CD4-positive, alpha-beta T cell treated with Interleukin-4 for 4 hours (primary cell): ENCODE data around the gene IQGAP3.

Source experiments
- DNase-seq: peaks from one replicate; pipeline ENCODE4 v3.0.0-alpha.2; 2020

IQGAP3 gene

DNA sequence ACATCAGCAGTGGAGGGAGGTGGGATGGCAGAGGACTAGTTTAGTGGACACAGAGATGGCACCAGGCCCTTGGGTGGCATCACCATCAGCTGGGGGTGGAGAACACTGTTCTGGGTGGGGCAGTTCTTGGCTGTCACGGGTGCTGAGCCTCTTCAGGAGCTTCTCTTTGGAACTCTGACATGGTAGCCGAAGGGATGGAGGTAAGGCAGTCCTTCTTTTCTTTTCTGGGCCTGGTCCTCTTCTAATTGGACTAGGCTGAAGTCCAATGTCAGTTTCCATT lies 63.5 kb downstream of the IQGAP3 start:
- no peak for DNase-seq

DNA sequence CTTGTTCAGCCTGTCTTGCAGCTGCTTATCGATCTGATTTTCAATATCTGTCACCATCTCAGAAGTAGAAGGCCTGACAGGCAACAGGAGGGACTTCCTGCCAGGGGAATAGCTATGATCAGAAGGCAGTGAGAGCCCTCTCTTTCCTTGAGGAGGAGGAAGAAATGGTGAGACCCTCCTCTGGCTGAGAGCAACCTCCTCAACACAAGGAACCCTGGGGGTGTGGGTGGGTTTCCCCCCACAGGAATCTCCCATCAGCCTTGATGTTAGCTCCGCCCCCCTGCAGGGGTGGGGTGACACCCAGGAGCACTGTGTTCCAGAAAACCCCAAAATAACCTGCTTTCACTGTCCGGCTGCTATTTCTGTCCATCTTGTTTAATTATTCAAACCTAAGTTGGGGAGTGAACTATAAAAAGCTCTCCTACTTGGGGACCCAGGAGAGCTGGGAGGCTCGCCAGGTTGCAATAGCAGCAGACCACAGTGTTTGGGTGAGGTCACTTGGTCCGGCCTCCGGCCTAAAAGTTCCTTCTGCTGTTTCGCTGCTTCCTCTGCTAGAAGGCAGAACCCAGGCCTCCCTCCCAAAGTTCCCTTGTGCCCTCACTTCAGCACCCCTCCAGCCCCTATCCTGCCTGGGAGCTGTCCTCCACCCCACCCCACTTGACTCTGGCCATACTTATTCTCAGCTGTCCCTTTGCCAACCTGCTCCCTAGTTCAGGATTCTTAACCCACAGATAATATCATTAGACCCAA lies 64.0 kb downstream of the IQGAP3 start:
- DNase-seq = no peak

DNA sequence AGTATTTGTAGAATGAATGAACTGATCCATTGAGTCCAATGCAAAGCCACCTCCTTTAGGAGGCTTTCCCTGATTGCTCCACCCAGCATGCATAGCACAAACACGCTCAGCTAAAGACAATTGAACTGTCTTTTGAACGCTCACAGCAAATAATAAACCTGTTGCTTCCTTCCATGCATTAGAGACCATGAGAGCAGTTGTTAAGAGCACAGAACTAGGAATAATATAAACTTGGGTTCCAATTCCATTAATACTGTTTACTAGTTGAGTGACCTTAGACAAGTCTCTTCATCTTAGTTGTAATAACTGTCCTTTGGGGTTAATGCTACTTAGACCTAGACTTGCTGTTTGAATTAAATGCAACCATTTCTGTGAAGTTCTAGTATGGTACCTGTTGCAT lies 65.9 kb downstream of the IQGAP3 start:
- no peak for DNase-seq

DNA sequence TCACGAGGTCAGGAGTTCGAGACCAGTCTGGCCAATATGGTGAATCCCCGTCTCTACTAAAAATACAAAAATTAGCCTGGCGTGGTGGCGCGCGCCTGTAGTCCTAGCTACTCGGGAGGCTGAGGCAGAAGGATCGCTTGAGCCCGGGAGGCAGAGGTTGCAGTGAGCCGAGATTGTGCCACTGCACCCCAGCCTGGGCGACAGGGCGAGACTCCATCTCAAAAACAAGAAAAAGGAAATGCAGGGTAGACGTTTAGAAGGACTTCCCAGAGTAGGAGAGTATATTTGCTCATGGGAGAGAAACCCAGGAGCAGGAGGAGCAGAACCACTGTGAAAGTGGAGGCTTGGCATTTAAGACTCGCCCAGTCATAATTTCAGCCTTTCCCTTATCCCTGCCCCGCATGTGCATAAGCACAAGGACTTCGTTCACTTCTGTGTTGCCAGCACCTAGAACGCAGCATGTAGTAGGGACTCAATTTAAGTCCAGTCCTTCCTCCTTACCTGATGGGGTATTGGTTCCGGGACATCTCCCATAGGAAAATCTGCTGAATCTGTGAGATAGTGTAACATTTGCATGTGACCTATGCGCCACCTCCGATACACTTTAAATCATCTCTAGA lies 66.6 kb downstream of the IQGAP3 start:
- no peak for DNase-seq

DNA sequence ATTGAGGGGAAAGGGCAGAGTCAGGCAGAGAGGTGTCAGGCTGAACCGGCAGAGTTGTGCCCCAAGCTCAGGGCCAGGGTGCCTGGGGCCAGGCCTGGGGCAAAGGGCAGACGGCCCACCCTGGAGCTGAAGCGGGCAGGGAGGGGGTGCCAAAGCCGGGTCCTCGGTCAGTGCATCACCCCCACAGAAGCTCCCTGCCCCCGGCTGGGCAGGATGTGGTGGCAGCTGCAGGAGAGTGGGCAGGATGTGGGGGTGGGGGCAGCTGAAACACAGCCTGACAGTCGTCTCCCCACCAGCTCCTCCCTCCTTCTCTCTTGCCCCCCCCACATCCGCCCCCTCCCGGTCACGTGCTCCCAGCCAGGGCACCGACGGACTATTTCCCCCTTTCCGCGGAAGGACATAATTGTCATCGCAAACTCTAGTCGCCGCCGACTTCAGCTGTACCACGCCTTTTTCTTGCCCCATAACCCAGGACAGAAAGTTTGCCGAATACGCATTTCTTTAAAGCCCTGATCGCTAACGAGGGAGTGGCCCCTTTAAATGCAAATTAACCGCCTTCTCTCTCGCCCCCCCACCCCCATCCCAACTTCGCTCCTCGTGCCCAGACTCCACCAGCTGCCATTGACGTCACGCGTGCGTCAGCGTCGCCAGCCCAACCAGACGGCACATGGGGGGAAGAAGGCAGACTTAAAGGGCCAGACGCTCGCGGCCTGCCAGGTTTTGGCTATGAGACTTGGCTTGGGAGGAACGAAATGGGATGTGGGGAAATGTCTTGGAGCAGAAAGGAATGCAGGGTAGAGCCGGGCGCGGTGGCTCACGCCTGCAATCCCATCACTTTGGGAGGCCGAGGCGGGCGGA lies 67.3 kb downstream of the IQGAP3 start:
- DNase-seq = peak; percentile 98

DNA sequence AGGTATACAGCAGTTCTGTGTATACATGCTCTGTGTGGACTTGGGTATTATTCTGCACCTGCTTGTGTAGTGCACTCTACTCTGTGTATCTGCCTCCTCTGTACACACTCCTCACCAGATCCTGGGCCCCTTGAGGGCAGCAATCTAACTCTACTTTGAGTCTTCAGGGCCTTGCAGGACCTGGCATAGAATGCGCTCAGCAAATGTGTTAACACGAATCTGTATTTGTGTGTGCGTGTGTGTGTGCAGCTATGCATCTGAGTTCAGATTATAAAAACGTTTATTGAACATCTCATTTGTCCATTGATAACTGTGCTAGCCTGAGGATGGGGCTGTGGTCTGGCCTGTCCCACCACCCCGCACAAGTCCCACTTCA lies 67.9 kb downstream of the IQGAP3 start:
- peak; percentile 33 for DNase-seq

DNA sequence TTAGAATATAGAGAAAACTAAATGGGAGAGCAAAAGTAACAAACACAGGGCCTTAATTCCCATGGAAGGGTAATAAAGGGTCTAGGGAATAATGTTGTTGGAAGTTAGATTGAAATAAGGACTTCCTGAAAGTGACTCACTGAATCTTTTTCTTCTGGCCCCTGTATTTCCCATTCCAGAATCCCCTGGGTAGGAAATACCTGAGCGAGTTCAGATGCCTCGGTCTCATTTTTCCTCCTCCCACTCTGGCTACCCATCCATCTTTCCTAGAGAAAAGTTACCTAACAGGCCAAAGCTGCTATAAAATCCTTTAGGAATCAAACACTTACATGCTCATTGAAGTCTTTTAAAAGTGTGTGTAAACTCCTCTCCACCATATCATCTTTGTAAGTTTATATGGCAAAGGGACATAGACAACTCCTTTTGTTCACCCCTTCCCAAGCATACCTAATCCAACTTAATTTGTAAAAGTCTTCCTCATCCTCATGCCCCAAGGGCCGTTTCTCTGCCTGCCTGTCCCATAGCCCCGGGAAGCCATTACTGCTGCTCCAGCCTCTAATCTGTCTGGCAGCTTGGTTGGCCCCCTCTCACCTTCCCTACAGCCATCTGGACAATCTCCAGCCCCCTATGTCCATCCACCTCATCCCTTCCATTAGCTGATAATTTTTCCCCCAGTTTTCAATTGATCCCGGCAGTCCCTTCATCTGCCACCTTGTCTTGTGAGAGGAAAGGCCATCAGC lies 68.5 kb downstream of the IQGAP3 start:
- DNase-seq = no peak

DNA sequence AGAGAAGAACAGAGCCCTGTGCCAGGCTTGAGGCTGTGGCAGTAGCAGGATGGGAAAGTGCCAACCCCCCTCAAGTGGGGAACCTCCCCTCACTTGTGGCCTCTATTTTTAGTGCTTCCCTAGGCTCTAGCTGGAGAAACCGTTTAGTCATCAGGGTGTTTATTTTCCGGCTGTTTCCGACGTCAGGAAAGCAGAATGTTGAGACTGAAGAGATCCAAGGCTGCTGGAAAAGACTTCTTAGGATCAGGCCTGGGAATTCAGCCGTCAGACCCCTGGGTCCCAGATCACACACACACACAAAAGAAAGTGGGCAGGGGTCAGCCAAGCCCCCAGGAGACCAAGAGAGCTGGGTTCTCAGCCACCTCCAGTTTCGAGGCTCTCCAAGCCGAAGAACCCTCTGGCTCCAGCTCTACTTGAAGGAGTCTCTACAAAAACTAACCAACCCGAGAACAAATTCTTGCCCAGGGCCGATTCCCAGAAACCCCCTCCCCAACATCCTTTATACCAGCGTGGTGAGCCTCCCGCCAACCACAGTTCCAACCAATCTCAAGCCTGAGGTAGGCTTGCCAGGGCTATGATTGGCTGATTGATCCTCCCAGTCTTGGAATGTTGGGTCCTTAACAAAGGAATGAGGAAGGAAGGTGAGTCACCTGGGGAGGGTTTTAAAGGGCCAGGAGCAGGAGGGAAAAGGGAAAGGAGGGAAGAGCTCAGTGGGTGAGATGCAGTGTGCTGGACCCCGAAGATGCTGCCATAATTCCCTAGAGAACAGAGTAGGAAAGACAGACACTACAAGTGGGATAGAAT lies 69.3 kb downstream of the IQGAP3 start:
- no peak for DNase-seq

DNA sequence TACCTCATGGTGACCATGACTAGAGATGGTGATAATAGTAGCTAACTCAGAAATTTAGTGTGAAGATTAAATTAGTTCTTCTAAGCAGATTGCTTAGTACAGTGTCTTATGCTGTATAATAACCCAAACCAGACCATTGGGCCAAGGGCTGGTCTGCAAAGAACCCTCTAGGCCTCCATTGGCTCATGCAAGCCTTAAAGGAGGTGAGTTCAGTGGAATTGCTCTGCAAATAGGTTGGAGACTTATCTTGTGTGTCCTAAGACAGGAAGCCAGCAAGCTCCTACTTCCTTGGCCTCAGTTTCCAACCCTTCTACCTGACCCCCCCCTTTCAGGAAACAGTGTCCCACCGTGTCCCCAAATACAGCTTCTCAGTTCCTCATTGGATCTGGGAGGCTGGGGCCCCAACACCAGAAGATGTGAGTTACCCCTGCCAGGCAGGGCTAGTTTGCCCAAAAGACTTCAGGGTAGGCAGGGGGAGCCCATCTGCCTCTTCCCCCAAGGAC lies 69.9 kb downstream of the IQGAP3 start:
- no peak for DNase-seq

DNA sequence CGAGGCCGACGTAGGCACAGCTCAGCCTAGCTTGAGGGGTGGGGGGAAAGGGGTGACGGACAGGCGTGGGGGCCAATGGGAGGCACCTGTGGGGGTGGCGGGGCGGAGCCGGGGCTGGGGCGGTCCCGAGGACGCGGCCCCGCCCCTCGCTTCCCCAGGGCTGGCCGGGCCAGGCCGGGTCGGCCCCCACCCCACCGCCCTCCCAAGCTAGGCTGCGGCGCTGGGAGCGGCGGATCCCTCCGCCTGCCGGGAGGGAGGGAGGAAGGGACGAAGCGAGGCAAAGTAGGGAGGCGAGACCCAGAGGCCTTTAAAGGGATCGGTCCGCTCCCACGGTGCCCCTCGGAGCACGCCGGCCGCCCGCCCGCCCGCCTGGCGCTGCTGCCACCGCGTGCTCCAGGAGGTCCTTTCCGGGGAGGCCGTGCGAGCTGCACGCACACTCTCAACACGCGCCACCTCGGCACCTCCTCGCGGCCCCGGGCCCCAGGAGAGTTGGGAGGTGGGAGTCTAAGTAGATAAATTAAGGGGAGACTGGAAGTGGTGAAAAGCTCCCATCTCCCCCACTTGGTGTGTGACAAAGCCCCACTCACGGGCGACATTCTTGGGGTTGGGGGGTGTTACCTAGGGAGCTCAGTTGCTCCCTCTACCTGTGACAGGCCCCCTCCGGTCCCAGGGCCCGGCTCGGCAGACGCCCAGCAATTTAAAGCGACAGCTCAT lies 71.4 kb downstream of the IQGAP3 start:
- DNase-seq = peak; percentile 94

DNA sequence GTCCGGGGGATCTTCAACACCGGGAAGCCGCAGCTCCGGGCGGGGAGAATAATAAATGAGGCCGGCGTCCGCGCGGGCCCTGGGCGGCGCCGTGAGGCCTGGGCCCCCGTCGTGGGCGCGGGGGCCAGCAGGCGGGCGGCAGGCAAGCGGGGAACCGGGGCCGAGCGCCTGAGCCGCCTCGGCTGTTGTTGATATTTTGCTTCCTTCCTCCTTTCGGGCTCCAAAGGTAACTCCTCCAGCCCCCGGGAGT lies 71.9 kb downstream of the IQGAP3 start, which contains the start of gene MEF2D:
Gene MEF2D (minus strand): TSS at position 233 of the 250 bp plus-strand sequence. CDS start 17,483 bp downstream, outside the sequence.
- no peak for DNase-seq

DNA sequence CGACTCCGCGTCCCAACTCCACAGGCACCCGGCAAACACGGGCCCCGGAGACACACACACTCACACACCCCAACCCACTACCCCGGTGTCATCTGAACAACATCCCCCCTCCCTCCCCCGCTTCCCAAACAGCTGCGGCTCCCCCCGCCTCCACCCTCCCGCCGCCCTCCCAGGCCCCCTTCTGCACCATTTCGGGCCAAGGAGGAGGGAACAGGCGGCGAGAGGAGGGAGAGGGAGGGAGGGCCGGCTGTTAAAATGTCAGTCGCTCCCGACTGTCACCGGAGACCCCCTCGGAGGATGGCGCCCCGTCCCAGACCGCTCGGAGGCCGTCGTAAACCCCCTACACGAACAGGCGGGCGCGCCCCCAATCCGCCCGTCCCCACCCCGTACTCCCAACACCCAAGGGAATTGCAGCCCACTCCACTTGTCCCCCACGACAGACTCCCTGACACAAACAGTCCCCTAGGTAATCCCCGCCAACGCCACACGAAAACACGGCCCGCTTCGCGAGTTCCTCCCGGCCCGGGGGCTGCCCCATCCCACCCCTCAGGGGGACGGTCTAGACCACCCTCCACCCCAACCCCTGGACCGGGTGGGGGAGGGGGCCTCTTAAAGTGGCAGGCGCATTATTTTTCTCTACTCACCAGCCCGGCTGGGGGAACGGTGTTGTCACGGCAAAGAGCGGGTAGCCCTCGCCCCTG lies 72.4 kb downstream of the IQGAP3 start:
- DNase-seq = no peak

DNA sequence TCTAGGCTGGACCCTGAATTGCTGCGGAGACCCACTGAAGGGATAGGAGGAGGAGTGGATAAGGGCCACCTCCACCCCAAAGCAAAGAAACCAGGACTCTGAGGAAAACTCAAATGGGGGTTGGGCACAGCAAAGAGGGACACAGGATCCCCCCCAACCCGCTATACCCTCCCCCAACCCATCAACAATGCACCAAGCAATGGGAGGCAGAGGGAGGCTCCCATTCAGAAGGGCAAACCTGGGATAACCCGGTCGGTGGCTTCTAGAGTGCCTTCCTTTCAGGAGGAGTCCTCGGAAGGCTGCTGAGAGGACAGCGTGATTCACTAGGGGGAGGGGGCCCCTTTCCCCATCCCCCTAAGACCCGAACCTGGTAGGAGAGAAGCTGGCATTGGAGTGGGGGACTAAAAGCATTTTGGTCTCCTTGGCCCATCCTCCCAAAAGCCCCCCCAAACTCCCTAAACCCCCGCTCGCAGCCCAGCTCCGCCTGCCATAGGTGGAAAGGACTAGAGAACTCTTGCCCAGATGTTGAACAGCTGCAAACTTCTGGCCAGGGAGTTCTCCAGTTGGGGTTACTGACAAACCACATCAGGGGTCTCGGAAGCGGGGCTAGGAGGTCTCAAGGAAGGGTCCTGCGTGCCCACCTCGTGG lies 73.0 kb downstream of the IQGAP3 start:
- DNase-seq = no peak

DNA sequence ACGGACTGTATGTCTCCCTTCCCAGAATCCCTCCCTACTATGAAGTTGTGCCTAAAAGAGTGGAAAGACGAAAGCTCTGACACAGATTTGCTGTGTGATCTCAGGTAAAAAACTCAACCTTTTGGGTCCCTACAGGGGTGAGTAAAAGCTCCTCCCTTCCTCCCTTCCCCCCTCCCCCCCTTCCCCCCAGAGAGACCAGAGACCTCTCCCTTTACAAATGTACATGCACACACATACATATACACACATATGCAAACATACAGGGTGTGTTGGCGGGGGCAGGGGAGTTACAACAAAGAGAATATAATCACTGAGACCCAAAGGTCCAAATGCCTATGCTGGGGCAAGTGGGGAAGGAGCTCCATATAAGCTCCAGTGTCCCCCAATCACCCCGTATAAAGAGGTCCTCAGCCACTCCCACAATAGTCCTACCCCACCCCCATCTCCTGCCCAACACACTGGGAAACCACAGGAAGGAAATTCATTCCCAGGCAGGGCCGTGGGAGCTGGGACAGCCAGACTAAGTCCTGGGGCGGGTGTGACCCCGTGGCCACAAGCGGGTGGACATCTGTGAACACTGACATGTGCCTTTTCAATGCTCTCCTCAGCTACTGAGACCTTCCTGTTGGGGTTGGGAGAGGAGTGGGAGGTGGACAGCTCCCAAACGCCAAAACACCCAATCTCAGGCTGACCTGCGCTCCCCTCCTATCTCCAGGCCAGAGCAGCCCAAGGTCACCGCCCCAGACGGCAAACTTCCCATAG lies 73.8 kb downstream of the IQGAP3 start:
- no peak for DNase-seq

DNA sequence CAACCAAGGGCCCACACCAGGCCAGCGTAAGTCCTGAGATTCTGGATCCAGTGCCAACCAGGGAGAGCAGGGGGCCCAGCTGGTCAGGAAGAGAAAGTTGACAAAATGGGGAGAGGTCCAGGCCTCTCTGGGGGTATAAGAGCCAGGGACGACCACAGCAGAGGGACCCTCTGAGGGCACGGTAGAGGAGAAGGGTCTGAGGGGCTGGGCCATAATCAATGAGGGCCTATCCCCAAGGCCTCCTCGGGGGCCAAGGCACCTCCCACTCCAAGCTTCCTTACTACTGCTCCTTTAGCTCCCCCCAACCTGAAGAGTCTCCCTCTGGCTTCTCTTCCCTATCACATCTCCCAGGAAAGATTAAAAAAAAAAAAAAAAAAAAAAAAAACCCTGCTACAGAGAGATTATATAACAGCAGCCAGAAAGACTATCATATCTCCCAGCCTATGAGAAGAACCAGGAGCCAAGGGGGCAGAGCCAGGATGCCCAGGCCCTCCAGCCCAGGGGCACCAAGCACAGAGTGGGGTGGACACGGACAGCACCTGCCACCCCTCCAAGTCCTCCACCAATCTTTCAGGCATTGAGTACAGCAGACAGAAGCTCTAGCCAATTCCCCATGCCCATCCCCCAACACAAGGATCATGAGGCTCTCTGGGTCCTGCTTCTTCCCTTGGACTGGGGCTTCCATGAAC lies 74.5 kb downstream of the IQGAP3 start:
- no peak for DNase-seq

DNA sequence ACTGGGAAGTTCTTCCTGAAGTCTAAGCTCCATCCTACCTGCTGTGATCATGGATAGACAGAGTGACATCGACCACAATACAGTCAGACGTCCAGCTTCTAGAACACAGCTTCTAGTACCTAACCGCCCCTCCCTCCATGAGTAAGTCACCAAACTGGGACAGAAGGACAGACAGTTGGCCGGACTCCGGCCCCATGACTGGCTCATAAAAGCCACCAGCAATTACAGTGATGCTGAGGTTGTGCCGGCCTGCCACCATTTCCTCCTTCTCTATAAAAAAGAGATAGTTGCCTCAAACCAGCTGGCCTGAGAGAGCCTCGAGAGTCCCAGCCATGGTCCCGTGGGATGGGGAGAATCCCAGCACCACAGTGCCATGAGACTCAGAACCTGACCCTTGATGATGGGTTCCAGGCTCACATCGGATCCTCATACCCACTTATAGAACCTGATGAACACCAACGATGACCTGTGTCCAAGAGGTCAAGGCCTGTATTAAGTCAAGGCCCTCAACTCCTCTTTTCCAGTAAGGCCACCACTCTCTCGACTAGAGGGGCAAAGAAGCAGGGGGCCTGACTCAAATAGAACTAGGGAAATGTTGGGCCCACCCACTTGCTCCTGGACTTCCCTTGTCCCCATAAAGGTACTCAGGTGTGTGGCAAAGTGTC lies 75.2 kb downstream of the IQGAP3 start:
- DNase-seq = no peak

DNA sequence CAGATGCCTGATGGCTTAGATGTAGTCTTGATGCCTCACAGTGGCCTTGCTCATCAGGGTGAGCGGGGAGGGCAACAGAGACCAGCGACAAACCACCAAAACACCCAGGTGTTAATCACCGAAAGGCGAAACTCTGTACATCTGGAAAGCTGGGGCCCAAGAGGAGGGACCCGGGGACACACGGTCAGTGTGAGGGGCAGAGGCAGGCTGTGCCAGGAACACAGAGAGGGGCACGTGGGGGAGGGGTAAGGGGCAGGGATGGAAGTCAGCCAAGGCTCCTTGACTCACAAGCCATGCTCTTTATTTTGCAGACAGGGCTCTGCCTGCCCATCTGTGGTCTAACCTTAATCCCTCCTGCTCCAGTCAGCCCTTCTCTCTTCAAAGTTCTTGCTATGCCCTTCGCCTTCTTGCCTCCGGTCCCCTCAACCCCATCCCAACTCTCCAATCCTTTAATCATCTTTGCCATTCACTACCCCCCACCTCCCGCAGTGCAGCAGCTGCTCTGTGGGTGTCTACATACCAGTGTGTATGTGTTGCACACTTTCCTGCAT lies 76.1 kb downstream of the IQGAP3 start:
- DNase-seq = no peak

DNA sequence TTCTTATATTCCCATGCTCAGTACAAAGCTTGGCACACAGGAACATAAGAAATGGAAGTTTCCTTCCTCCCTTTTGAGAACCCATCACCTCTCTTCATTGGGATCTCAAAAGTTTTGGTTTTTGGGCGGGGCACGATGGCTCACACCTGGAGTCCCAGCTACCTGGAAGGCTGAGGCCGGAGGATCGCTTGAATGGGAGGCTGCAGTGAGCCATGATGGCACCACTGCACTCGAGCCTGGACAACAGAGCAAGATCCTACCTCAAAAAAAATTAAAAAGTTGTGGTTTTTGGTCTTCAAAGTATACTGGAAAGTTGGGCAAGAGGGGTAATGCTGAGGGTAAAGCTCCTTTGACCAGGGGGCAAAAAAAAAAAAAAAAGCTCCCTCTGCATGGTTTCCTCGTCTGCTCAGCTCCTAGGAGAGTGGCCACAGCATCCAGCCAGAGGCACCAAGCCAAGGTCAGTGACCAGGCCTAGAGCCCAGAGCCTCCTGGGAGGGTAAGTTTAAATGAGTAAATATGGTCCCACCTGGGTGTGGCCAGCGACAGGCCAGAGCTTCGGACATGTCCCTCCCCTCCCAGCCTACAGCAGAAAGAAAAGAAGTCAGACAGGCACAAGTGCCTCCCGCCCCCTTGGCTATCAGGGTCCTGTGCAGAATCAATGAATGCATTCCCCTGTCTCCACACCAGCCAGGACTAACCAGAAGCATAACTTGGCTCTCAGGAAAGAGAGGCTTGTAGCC lies 76.8 kb downstream of the IQGAP3 start:
- no peak for DNase-seq
